ENCODE data around the gene ABCA9. TPM values are rescaled to one million over a fixed set of nuclear protein-coding genes. Genes with fewer than 3 reads are reported as not detected.
A peak's percentile ranks its signal among the peaks of the same experiment; 100 is the strongest.

The ABCA9 gene
- total RNA-seq, 1 experiment from 2014 or later = not detected

- H3K27ac Mint-ChIP-seq = peak overlapping the region; percentile 64; the same call in 1 of the 2 replicates
- peaks cover 17% of the 10 kb centered on the region for H3K4me1 Mint-ChIP-seq
- no peaks in the 10 kb centered on the region for H3K9me3 Mint-ChIP-seq
- H3K27me3 Mint-ChIP-seq (ENCODE audit: low read depth) = no peaks in the 10 kb centered on the region
- DNase-seq (ENCODE audit: low spot score) = no peak
- no peaks in the 10 kb centered on the region for H3K36me3 Mint-ChIP-seq
- ATAC-seq = peak; percentile 75
- H3K4me3 Mint-ChIP-seq = no peak overlapping the region
- ChIA-PET CTCF (interaction anchor here (0.6 to 1.4 kb wide), 6 partner anchors 9 to 161 kb away, joined by 3 to 8 read pairs (median 3); partner anchors contain the start of gene ABCA6), POLR2A (interaction anchor here (0.6 kb wide), 1 partner anchor 503 kb away, joined by 3 read pairs; no protein-coding TSS in a partner anchor)
- TF ChIP-seq STAT6 (CRISPR knock-in tag; conservative IDR thresholded peaks at IDR 0.05; ENCODE audit: low read depth) (no peak), OVOL2 (CRISPR knock-in tag; IDR thresholded peaks at IDR 0.05; ENCODE audit: borderline replicate concordance) (no peak)
Observed at GRCh38 chr17:69067274-69068047, 6.7 kb upstream of the ABCA9 start.

GRCh38 chr17:69066482-69066881 is 5.8 kb upstream of the ABCA9 start:
- no peaks in the 10 kb centered on the region for H3K27me3 Mint-ChIP-seq (ENCODE audit: low read depth)
- no peaks in the 10 kb centered on the region for H3K9me3 Mint-ChIP-seq
- no peak overlapping the region; the same call in 1 of the 2 replicates for H3K27ac Mint-ChIP-seq
- no peak overlapping the region for H3K4me3 Mint-ChIP-seq
- H3K36me3 Mint-ChIP-seq = no peaks in the 10 kb centered on the region
- DNase-seq (ENCODE audit: low spot score) (no peak), ATAC-seq (no peak)
- TF ChIP-seq IRF1 (CRISPR knock-in tag; IDR thresholded peaks at IDR 0.05) (no peak), USF1 (CRISPR knock-in tag; IDR thresholded peaks at IDR 0.05) (no peak), ZMAT4 (CRISPR knock-in tag; IDR thresholded peaks at IDR 0.05) (no peak), ZNF219 (CRISPR knock-in tag; IDR thresholded peaks at IDR 0.05; ENCODE audit: borderline replicate concordance) (no peak), ZBTB21 (CRISPR knock-in tag; IDR thresholded peaks at IDR 0.05; ENCODE audit: borderline replicate concordance) (no peak), KAT7 (CRISPR knock-in tag; IDR thresholded peaks at IDR 0.05; ENCODE audit: borderline replicate concordance) (no peak), ZNF671 (CRISPR knock-in tag; IDR thresholded peaks at IDR 0.05) (no peak), RORB (CRISPR knock-in tag; IDR thresholded peaks at IDR 0.05) (no peak), JUN (CRISPR knock-in tag; IDR thresholded peaks at IDR 0.05) (no peak), AR (CRISPR knock-in tag; IDR thresholded peaks at IDR 0.05) (no peak), ETV6 (CRISPR knock-in tag; IDR thresholded peaks at IDR 0.05) (no peak), ZNF138 (CRISPR knock-in tag; conservative IDR thresholded peaks at IDR 0.05) (no peak), NFYB (CRISPR knock-in tag; conservative IDR thresholded peaks at IDR 0.05; ENCODE audit: low read depth) (no peak)
- CTCF ChIA-PET = interaction anchor here (1.4 kb wide), 1 partner anchor 8 kb away, joined by 3 read pairs; no protein-coding TSS in a partner anchor
- peaks cover 17% of the 10 kb centered on the region for H3K4me1 Mint-ChIP-seq
- POLR2A ChIA-PET = no interaction called here
